HepG2 (cell line): Measurements from ENCODE around the gene MRRF. TPM values are rescaled to one million over a fixed set of nuclear protein-coding genes. Genes with fewer than 3 reads are reported as not detected.

ENCODE experiments used
- BCL6 ChIP-seq: IDR thresholded peaks from 2 replicates; pipeline ENCODE4 v1.6.1; 2016; ENCODE audit warnings: missing genetic modification reagents, missing compliant biosample characterization
- BORCS8-MEF2B ChIP-seq: sonication (generic); formaldehyde crosslinking; IDR thresholded peaks from 2 replicates; pipeline ENCODE4 v1.8.0; 2022; ENCODE audit warnings: mild to moderate bottlenecking, missing genetic modification reagents
- MATR3 ChIP-seq: sonication (generic); formaldehyde crosslinking; IDR thresholded peaks from 2 replicates; pipeline ENCODE4 v1.4.0; 2020; ENCODE audit warnings: missing genetic modification reagents
- NFIC ChIP-seq: IDR thresholded peaks from 2 replicates; pipeline ENCODE4 v1.6.1; 2012; ENCODE audit warnings: mild to moderate bottlenecking, low read length, inconsistent platforms
- NR2F2 ChIP-seq: IDR thresholded peaks from 2 replicates; pipeline ENCODE4 v1.6.1; 2012; ENCODE audit warnings: low read depth, inconsistent platforms, borderline replicate concordance
- NR2F6 ChIP-seq, 2 experiments: IDR thresholded peaks; 2 replicates each; pipeline ENCODE4 v1.6.1; 2016; ENCODE audit warnings: antibody characterized with exemption in 1 of 2, mild to moderate bottlenecking in 1 of 2
- PHF21A ChIP-seq: sonication (generic); formaldehyde crosslinking; IDR thresholded peaks from 2 replicates; pipeline ENCODE4 v1.5.0; 2020; ENCODE audit warnings: mild to moderate bottlenecking, missing genetic modification reagents
- RARA ChIP-seq: IDR thresholded peaks from 2 replicates; pipeline ENCODE4 v1.6.1; 2016; ENCODE audit warnings: missing genetic modification reagents, missing compliant biosample characterization
- RCOR2 ChIP-seq: IDR thresholded peaks from 2 replicates; pipeline ENCODE4 v1.6.1; 2016; ENCODE audit warnings: missing biosample characterization, missing genetic modification reagents
- RXRB ChIP-seq: IDR thresholded peaks from 2 replicates; pipeline ENCODE4 v1.6.1; 2016; ENCODE audit warnings: borderline replicate concordance, missing genetic modification reagents, missing compliant biosample characterization
- SALL1 ChIP-seq: sonication (generic); formaldehyde crosslinking; IDR thresholded peaks from 2 replicates; pipeline ENCODE4 v1.8.0; 2022; ENCODE audit warnings: mild to moderate bottlenecking, missing genetic modification reagents
- SIN3A ChIP-seq: IDR thresholded peaks from 2 replicates; pipeline ENCODE4 v1.6.1; 2011; ENCODE audit warnings: low read depth, mild to moderate bottlenecking, control low read depth, low read length, borderline replicate concordance
- SOX13 ChIP-seq, 3 experiments: fragments of 450-650 bp in 1 of 3; sonication (generic) in 1 of 3; formaldehyde crosslinking in 1 of 3; IDR thresholded peaks in 2 of 3; conservative IDR thresholded peaks in 1 of 3; 2 replicates each; pipeline versions ENCODE4 v1.5.0 to v1.6.1; 2016 to 2020; ENCODE audit warnings: antibody characterized with exemption in 1 of 3, mild to moderate bottlenecking in 1 of 3, missing compliant biosample characterization in 1 of 3, missing genetic modification reagents in 1 of 3, moderate library complexity in 1 of 3
- SRF ChIP-seq: IDR thresholded peaks from 2 replicates; pipeline ENCODE4 v1.6.1; 2011; ENCODE audit warnings: mild to moderate bottlenecking, low read depth, low read length, moderate library complexity
- TIGD3 ChIP-seq: sonication (generic); formaldehyde crosslinking; IDR thresholded peaks from 2 replicates; pipeline ENCODE4 v1.5.1; 2020; ENCODE audit warnings: mild to moderate bottlenecking, missing genetic modification reagents, borderline replicate concordance
- XRCC5 ChIP-seq: fragments of 200-400 bp; formaldehyde crosslinking; optimal IDR thresholded peaks from 2 replicates; pipeline ENCODE3; 2017; ENCODE audit warnings: mild to moderate bottlenecking, low read length
- ZBTB8A ChIP-seq: sonication (generic); formaldehyde crosslinking; IDR thresholded peaks from 2 replicates; pipeline ENCODE4 v1.4.0; 2020; ENCODE audit warnings: mild to moderate bottlenecking, low read depth, missing genetic modification reagents, borderline replicate concordance
- ZNF644 ChIP-seq: IDR thresholded peaks from 2 replicates; pipeline ENCODE4 v1.6.1; 2016; ENCODE audit warnings: low read depth
- polyA plus RNA-seq, 8 experiments: library from polyadenylated mRNA; depleted of rRNA in 3 of 8; stranded (reverse) in 7 of 8; unstranded in 1 of 8; fragments of >200 nt; fragmentation: Illumina TruSeq in 4 of 8; extraction: Trizol in 4 of 8; gene quantifications; 2 replicates each; pipeline versions ENCODE4 v1.2.1 to v1.2.3, GENCODE V29; 2011 to 2016; ENCODE audit warnings: low read depth in 4 of 8, missing spikeins in 1 of 8, mixed read lengths in 1 of 8; ENCODE audit not compliant: insufficient read depth in 1 of 8
- total RNA-seq, 5 experiments: library from RNA; depleted of rRNA; stranded (reverse); fragments of >200 nt; fragmentation: Illumina TruSeq; extraction: Trizol; gene quantifications; 2 replicates each; pipeline ENCODE4 v1.2.3, GENCODE V29; 2016; ENCODE audit warnings: low read depth in 1 of 5
- TF ChIP-seq, protein P1 (sequence below): fragments of 450-650 bp; IDR thresholded peaks from 2 replicates; pipeline ENCODE4 v1.6.1; 2017
- TF ChIP-seq, protein P2 (sequence below): sonication (generic); formaldehyde crosslinking; IDR thresholded peaks from 2 replicates; pipeline ENCODE4 v1.5.0; 2020; ENCODE audit warnings: mild to moderate bottlenecking, missing genetic modification reagents
- TF ChIP-seq, protein P3 (sequence below): sonication (generic); formaldehyde crosslinking; IDR thresholded peaks from 2 replicates; pipeline ENCODE4 v1.4.0; 2020; ENCODE audit warnings: missing genetic modification reagents
- TF ChIP-seq, protein P4 (sequence below), 2 experiments: sonication (generic) in 1 of 2; formaldehyde crosslinking in 1 of 2; IDR thresholded peaks; 2 replicates each; pipeline versions ENCODE4 v1.5.1 to v1.6.1; 2011 to 2020; ENCODE audit warnings: borderline replicate concordance in 1 of 2, low read depth in 1 of 2, low read length in 1 of 2, mild to moderate bottlenecking in 1 of 2, missing genetic modification reagents in 1 of 2, moderate library complexity in 1 of 2

MRRF gene
- total and polyA plus RNA-seq, 2 of the 13 experiments (the other 11 are each of a cell fraction or from before 2014, with no cell fraction given) = 37.3 to 44.3 TPM

GRCh38 chr9:122261469-122261881 lies 3.2 kb upstream of the MRRF start (continued):
- no peak for TF ChIP-seq SOX13 (IDR thresholded peaks at IDR 0.05)
- peak in 1 of 2 experiments; percentile 56; a peak in 2 of 4 replicates for TF ChIP-seq SOX13 (CRISPR knock-in tag; conservative IDR thresholded peaks at IDR 0.05 in 1 of 2, IDR thresholded peaks at IDR 0.05 in 1 of 2)
- peak; percentile 36; the same call in 1 of the 2 replicates for TF ChIP-seq SALL1 (CRISPR knock-in tag)
- TF ChIP-seq SIN3A = no peak
- TF ChIP-seq RCOR2 (CRISPR knock-in tag) = 0 out of 2 replicates have a peak, but pooled peaks have one; percentile 17
- TF ChIP-seq TIGD3 (CRISPR knock-in tag) = no peak
- TF ChIP-seq, protein P1, sequence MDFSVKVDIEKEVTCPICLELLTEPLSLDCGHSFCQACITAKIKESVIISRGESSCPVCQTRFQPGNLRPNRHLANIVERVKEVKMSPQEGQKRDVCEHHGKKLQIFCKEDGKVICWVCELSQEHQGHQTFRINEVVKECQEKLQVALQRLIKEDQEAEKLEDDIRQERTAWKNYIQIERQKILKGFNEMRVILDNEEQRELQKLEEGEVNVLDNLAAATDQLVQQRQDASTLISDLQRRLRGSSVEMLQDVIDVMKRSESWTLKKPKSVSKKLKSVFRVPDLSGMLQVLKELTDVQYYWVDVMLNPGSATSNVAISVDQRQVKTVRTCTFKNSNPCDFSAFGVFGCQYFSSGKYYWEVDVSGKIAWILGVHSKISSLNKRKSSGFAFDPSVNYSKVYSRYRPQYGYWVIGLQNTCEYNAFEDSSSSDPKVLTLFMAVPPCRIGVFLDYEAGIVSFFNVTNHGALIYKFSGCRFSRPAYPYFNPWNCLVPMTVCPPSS = no peak
- no peak for TF ChIP-seq MATR3 (CRISPR knock-in tag)
- TF ChIP-seq, protein P2, sequence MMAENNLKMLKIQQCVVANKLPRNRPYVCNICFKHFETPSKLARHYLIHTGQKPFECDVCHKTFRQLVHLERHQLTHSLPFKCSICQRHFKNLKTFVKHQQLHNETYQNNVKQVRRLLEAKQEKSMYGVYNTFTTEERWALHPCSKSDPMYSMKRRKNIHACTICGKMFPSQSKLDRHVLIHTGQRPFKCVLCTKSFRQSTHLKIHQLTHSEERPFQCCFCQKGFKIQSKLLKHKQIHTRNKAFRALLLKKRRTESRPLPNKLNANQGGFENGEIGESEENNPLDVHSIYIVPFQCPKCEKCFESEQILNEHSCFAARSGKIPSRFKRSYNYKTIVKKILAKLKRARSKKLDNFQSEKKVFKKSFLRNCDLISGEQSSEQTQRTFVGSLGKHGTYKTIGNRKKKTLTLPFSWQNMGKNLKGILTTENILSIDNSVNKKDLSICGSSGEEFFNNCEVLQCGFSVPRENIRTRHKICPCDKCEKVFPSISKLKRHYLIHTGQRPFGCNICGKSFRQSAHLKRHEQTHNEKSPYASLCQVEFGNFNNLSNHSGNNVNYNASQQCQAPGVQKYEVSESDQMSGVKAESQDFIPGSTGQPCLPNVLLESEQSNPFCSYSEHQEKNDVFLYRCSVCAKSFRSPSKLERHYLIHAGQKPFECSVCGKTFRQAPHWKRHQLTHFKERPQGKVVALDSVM (CRISPR knock-in tag) = 0 out of 2 replicates have a peak, but pooled peaks have one; percentile 40
- TF ChIP-seq, protein P3, sequence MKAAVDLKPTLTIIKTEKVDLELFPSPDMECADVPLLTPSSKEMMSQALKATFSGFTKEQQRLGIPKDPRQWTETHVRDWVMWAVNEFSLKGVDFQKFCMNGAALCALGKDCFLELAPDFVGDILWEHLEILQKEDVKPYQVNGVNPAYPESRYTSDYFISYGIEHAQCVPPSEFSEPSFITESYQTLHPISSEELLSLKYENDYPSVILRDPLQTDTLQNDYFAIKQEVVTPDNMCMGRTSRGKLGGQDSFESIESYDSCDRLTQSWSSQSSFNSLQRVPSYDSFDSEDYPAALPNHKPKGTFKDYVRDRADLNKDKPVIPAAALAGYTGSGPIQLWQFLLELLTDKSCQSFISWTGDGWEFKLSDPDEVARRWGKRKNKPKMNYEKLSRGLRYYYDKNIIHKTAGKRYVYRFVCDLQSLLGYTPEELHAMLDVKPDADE (CRISPR knock-in tag) = no peak
- TF ChIP-seq XRCC5 = peak; percentile 52
- TF ChIP-seq, protein P4, sequence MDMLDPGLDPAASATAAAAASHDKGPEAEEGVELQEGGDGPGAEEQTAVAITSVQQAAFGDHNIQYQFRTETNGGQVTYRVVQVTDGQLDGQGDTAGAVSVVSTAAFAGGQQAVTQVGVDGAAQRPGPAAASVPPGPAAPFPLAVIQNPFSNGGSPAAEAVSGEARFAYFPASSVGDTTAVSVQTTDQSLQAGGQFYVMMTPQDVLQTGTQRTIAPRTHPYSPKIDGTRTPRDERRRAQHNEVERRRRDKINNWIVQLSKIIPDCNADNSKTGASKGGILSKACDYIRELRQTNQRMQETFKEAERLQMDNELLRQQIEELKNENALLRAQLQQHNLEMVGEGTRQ (IDR thresholded peaks at IDR 0.05; ENCODE audit: low read depth, low read length) = no peak
- TF ChIP-seq, protein P4 (CRISPR knock-in tag; IDR thresholded peaks at IDR 0.05; ENCODE audit: borderline replicate concordance) = peak; percentile 28; the same call in 1 of the 2 replicates
- TF ChIP-seq ZNF644 (CRISPR knock-in tag) = peak; percentile 56; the same call in 1 of the 2 replicates
- 0 out of 2 replicates have a peak, but pooled peaks have one; percentile 20 for TF ChIP-seq BORCS8-MEF2B (CRISPR knock-in tag)
- no peak for TF ChIP-seq ZBTB8A (CRISPR knock-in tag)
- TF ChIP-seq NR2F2 = no peak
- no peak for TF ChIP-seq RXRB (CRISPR knock-in tag)
- peak; percentile 96 for TF ChIP-seq SRF
- TF ChIP-seq NFIC = 0 out of 2 replicates have a peak, but pooled peaks have one; percentile 14
- 0 out of 2 replicates have a peak, but pooled peaks have one; percentile 37 for TF ChIP-seq BCL6 (CRISPR knock-in tag)
- TF ChIP-seq PHF21A (CRISPR knock-in tag) = no peak
- peak; percentile 67 for TF ChIP-seq NR2F6 (IDR thresholded peaks at IDR 0.05)
- peak; percentile 43; the same call in 1 of the 2 replicates for TF ChIP-seq NR2F6 (CRISPR knock-in tag; IDR thresholded peaks at IDR 0.05)
- TF ChIP-seq RARA (CRISPR knock-in tag) = peak; percentile 69
